WTC11 (cell line): ENCODE data around the gene GSTT4. TPM values are rescaled to one million over a fixed set of nuclear protein-coding genes. Genes with fewer than 3 reads are reported as not detected.

Experiments
- ATAC-seq: fragments of 200-7000 bp; cut with Tn5 transposase; 2 replicates; pipeline ENCODE4 v1.10.0; 2021; ENCODE audit warnings: mild to moderate bottlenecking, moderate library complexity
- CTCF ChIA-PET: fragments of 300-600 bp; sonication (Branson Sonifier 250); formaldehyde crosslinking; loops from one replicate; lab custom pipeline; 2021; ENCODE audit warnings: antibody characterized with exemption; lab: Charles Lee
- POLR2A ChIA-PET: fragments of 350-600 bp; sonication (Branson Sonifier 250); formaldehyde crosslinking; loops from one replicate; lab custom pipeline; 2021; ENCODE audit warnings: antibody characterized with exemption; lab: Charles Lee
- DNase-seq: peaks from one replicate; pipeline ENCODE4 v3.0.0; 2021; ENCODE audit warnings: low spot score
- H3K27ac Mint-ChIP-seq: 2 replicates; pipeline ENCODE4 v1.8.0; 2021; ENCODE audit warnings: mixed read lengths
- H3K27me3 Mint-ChIP-seq: 2 replicates; pipeline ENCODE4 v1.8.0; 2021; ENCODE audit warnings: low read depth, mild to moderate bottlenecking, moderate library complexity, mixed read lengths
- H3K36me3 Mint-ChIP-seq: 2 replicates; pipeline ENCODE4 v1.8.0; 2021; ENCODE audit warnings: mixed read lengths
- H3K4me1 Mint-ChIP-seq: 2 replicates; pipeline ENCODE4 v1.8.0; 2022; ENCODE audit warnings: mixed read lengths
- H3K4me3 Mint-ChIP-seq: 2 replicates; pipeline ENCODE4 v1.8.0; 2021; ENCODE audit warnings: mild to moderate bottlenecking, moderate library complexity, mixed read lengths
- H3K9me3 Mint-ChIP-seq: 2 replicates; pipeline ENCODE4 v1.8.0; 2021; ENCODE audit warnings: mixed read lengths
- ARID4B ChIP-seq: sonication (generic); formaldehyde crosslinking; IDR thresholded peaks from 2 replicates; pipeline ENCODE4 v1.8.0; 2023; ENCODE audit warnings: missing genetic modification reagents, mild to moderate bottlenecking, borderline replicate concordance
- E2F1 ChIP-seq: sonication (generic); formaldehyde crosslinking; IDR thresholded peaks from 2 replicates; pipeline ENCODE4 v1.8.0; 2022; ENCODE audit warnings: mild to moderate bottlenecking, missing genetic modification reagents
- IRF1 ChIP-seq: sonication (generic); formaldehyde crosslinking; IDR thresholded peaks from 2 replicates; pipeline ENCODE4 v1.8.0; 2023; ENCODE audit warnings: missing genetic modification reagents
- KAT7 ChIP-seq: sonication (generic); formaldehyde crosslinking; IDR thresholded peaks from 2 replicates; pipeline ENCODE4 v1.8.1; 2023; ENCODE audit warnings: missing genetic modification reagents, mild to moderate bottlenecking, borderline replicate concordance
- NFYB ChIP-seq: sonication (generic); formaldehyde crosslinking; conservative IDR thresholded peaks from 2 replicates; pipeline ENCODE4 v1.8.0; 2022; ENCODE audit warnings: low read depth, missing genetic modification reagents
- SOX15 ChIP-seq: fragments of 250-450 bp; sonication (Bioruptor Pico); IDR thresholded peaks from 2 replicates; pipeline ENCODE4 v1.9.0; 2021; ENCODE audit warnings: mild to moderate bottlenecking
- TEAD1 ChIP-seq: sonication (generic); formaldehyde crosslinking; IDR thresholded peaks from 2 replicates; pipeline ENCODE4 v1.8.0; 2022; ENCODE audit warnings: mild to moderate bottlenecking, missing genetic modification reagents
- TP53 ChIP-seq: sonication (generic); formaldehyde crosslinking; IDR thresholded peaks from 2 replicates; pipeline ENCODE4 v1.8.1; 2023; ENCODE audit warnings: mild to moderate bottlenecking, missing genetic modification reagents
- USF1 ChIP-seq: sonication (generic); formaldehyde crosslinking; IDR thresholded peaks from 2 replicates; pipeline ENCODE4 v1.8.0; 2022; ENCODE audit warnings: mild to moderate bottlenecking, missing genetic modification reagents
- ZNF121 ChIP-seq: sonication (generic); formaldehyde crosslinking; IDR thresholded peaks from 2 replicates; pipeline ENCODE4 v1.8.0; 2023; ENCODE audit warnings: missing genetic modification reagents
- ZNF138 ChIP-seq: sonication (generic); formaldehyde crosslinking; conservative IDR thresholded peaks from 2 replicates; pipeline ENCODE4 v1.8.1; 2022; ENCODE audit warnings: mild to moderate bottlenecking, moderate library complexity, missing genetic modification reagents
- ZNF232 ChIP-seq: sonication (generic); formaldehyde crosslinking; IDR thresholded peaks from 2 replicates; pipeline ENCODE4 v1.8.0; 2022; ENCODE audit warnings: mild to moderate bottlenecking, missing genetic modification reagents
- ZNF317 ChIP-seq: sonication (generic); formaldehyde crosslinking; IDR thresholded peaks from 2 replicates; pipeline ENCODE4 v1.8.1; 2023; ENCODE audit warnings: low read depth, mild to moderate bottlenecking, moderate library complexity, missing genetic modification reagents, borderline replicate concordance
- ZNF416 ChIP-seq: fragments of 250-450 bp; sonication (Bioruptor Pico); IDR thresholded peaks from 2 replicates; pipeline ENCODE4 v1.9.0; 2021; ENCODE audit warnings: mild to moderate bottlenecking, inconsistent platforms
- ZNF423 ChIP-seq: fragments of 250-450 bp; sonication (Bioruptor Pico); IDR thresholded peaks from 2 replicates; pipeline ENCODE4 v2.1.2; 2022; ENCODE audit warnings: mild to moderate bottlenecking, moderate library complexity
- ZNF425 ChIP-seq: fragments of 250-450 bp; sonication (Bioruptor Pico); conservative IDR thresholded peaks from 2 replicates; pipeline ENCODE4 v1.9.0; 2021; ENCODE audit warnings: mild to moderate bottlenecking
- total RNA-seq: library from RNA; stranded (reverse); gene quantifications from 3 replicates; pipeline ENCODE4 v1.2.3, GENCODE V29; 2021

GSTT4 gene
- total RNA-seq, 1 experiment from 2014 or later, result not detected

- H3K27me3 Mint-ChIP-seq, result no peaks in the 10 kb centered on the region
- no peak overlapping the region for H3K4me3 Mint-ChIP-seq
- TF ChIP-seq ARID4B (CRISPR knock-in tag) (no peak), TEAD1 (CRISPR knock-in tag) (no peak), ZNF138 (CRISPR knock-in tag) (no peak), ZNF425 (CRISPR knock-in tag) (no peak), ZNF317 (CRISPR knock-in tag) (no peak), NFYB (CRISPR knock-in tag) (no peak), ZNF423 (CRISPR knock-in tag) (no peak), ZNF232 (CRISPR knock-in tag) (no peak), TP53 (CRISPR knock-in tag) (no peak), SOX15 (CRISPR knock-in tag) (no peak), KAT7 (no peak), ZNF416 (no peak), IRF1 (CRISPR knock-in tag) (no peak), USF1 (CRISPR knock-in tag) (no peak)
- ATAC-seq (no peak), DNase-seq (no peak)
- no peaks in the 10 kb centered on the region for H3K36me3 Mint-ChIP-seq
- peaks cover 6% of the 10 kb centered on the region for H3K4me1 Mint-ChIP-seq
- H3K9me3 Mint-ChIP-seq, result no peaks in the 10 kb centered on the region
- POLR2A ChIA-PET, result no interaction called here
- CTCF ChIA-PET, result interaction anchor here (0.6 kb wide), 1 partner anchor 510 kb away, joined by 4 read pairs; no protein-coding TSS in a partner anchor
- H3K27ac Mint-ChIP-seq, result no peak overlapping the region
Measured at GRCh38 chr22:24023204-24023789, 18.0 kb upstream of the GSTT4 start.

- peaks cover 6% of the 10 kb centered on the region for H3K36me3 Mint-ChIP-seq
- DNase-seq (no peak), ATAC-seq (no peak)
- H3K4me3 Mint-ChIP-seq, result no peak overlapping the region
- peaks cover 3% of the 10 kb centered on the region for H3K9me3 Mint-ChIP-seq
- no peaks in the 10 kb centered on the region for H3K27me3 Mint-ChIP-seq
- peaks cover 6% of the 10 kb centered on the region for H3K4me1 Mint-ChIP-seq
- H3K27ac Mint-ChIP-seq, result no peak overlapping the region
- TF ChIP-seq E2F1 (CRISPR knock-in tag) (no peak), ZNF121 (CRISPR knock-in tag) (peak; percentile 57; the same call in 1 of the 2 replicates)
- POLR2A ChIA-PET, result no interaction called here
- CTCF ChIA-PET, result no interaction called here
Measured at GRCh38 chr22:24021304-24021703, 16.1 kb upstream of the GSTT4 start.
